IPS-11a (cell line): ENCODE measurements around the gene SYNDIG1L.

ENCODE experiments used
- H3K4me3 ChIP-seq: one replicate; pipeline ENCODE4 v1.5.1; 2013; ENCODE audit warnings: low read depth, low read length, control low read depth

SYNDIG1L gene

DNA sequence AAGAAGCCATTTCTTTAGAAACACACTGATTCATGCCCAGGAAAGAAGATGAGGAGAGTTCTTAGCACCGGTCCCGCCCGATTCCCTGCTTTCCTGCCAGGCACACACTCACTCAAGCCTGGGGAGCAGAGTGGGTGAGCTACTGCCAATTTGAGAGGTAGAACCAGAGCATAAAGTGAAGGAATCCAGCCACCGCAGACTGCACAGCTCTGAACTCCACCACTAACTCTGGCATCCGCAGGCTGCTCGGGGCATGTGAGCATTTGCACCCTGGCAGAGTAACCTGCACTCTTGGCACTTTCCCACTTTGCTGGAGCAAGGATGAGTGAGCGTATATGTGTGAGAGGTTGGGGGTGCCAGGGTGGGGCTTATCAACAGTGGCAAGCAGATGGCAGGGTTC lies 4.0 kb upstream of the SYNDIG1L start:
- H3K4me3 ChIP-seq: no peak overlapping the region

DNA sequence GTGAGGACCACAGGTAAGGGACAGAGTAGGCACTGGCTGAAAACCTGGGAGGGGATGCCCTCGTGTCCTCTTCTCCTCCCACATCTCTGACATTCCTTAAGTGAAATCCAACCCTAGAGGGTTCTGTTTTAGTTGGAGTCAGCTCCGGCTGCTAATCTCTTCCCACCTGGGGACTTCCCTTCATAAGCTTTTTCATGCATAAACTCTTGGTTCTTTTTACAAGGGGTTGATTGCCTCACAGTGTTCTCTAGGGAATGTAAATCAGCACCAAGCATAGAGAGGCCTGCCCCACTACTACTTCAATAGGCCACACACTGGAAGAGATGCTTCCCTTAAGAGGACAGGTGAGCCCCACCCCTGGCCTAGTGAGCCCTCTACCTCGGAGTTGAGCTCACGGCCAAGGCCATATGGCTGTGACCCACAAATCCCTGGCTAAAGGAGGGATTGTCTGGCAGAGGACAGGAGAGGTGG lies 3.2 kb upstream of the SYNDIG1L start:
- H3K4me3 ChIP-seq: no peak overlapping the region

DNA sequence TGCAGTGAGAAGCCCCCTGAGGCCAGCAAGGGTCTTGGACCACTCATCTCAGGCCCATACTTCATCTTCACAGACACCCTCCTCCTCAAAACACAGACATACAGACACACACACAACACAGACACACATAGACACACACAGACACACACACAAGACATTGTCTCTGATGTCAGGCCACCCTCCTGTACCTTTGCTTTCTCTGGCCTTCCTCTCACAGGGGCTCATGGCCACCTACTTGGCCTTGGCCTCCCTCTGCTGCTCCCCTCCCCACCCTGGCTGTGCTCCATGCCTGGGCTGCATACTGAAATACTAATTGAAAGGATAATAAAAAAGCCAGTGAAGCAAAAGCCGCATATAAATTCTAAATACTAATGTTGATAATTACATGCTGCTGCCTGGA lies 1.6 kb upstream of the SYNDIG1L start:
- H3K4me3 ChIP-seq: no peak overlapping the region

DNA sequence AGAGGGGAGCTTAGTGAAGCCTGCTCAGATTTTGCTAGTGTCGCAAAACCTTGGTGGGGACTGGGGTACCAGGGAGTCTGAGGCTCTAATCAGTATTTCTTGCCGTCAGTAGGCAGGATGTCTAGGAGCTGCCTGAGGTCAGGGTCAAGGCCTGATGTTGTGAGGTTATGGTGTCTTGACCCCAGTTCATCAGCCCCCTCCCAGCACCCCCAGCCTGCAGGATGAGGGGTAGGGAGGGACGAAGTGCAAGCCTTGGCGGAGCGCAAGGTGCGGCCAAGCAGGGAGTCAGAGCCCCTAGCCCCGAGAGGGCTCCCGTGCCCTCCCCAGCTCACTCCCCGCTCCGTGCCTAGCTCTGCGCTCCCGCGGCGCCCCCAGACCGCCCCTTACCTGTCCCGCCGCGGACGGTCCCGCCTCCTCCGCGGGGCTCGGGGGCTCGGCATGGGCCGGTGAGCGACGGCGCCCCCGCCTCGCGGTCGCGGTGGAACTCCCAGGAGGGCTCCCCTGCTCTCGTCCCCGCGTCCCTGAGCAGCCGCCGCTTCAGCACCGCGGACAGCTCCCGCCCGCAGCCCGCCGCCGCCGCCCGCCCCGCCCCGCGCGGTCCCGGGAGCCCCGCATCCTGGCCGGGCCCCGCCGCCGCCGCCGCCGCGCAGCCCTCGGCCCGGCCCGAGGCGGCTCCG lies 347 bp downstream of the SYNDIG1L start:
- peak overlapping the region; percentile 31 for H3K4me3 ChIP-seq

DNA sequence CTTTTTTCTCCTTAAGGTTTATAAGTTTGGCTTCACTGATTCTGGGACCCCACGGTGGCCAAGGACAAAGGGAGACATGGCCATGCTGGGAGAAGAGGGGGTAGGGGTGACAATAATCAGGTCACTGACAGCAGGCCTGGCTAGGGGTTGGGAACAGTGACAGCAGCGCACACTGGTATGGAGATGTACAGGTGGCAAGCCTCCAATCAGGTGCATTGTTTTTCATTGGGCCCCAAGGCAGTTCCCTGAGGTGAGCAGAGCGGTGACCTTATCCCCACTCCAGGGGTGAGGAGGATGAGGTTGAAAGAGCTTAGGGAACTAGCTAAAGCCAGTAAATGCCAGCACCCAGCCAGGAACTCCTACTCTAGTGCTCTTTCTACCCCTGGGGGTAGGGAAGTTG lies 1.4 kb downstream of the SYNDIG1L start:
- no peak overlapping the region for H3K4me3 ChIP-seq

DNA sequence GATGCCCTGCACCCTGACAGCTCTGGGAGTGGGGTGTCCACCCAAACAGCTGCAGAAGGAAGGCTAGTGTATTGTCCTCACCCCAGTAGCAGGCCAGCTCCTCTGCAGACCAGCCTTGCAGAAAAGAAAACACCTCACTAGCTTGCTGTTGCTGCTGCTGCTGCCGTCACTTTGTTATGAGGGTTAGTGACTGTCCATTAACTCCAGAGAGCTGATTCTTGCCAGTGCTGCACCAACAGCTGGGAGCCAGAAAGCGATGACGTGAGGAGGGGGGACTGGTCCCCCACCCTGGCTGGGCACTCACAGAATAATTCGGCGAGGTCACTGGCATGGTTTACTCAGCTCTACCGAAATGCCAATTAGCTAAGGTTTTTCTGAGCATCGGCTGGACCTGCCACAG lies 2.8 kb downstream of the SYNDIG1L start:
- no peak overlapping the region for H3K4me3 ChIP-seq

DNA sequence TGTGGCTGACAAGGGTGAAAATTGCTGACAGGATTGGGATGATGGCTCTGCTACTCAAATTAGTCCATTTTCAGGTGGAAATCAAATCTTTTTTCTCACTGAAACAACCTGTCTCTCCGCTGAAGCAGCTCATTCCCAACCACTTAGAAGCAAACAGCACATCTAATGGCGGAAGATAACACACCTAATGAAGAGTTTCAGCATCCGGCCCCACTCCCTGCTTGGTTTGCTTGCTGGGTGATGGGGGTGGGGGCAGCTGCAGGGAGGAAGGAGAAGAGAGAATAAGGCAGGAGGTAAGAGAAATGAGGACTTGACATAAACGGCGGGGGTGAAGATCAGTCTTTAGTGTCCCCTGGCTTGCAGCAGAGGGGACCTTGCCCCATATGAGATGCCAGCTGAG lies 4.0 kb downstream of the SYNDIG1L start:
- no peak overlapping the region for H3K4me3 ChIP-seq

DNA sequence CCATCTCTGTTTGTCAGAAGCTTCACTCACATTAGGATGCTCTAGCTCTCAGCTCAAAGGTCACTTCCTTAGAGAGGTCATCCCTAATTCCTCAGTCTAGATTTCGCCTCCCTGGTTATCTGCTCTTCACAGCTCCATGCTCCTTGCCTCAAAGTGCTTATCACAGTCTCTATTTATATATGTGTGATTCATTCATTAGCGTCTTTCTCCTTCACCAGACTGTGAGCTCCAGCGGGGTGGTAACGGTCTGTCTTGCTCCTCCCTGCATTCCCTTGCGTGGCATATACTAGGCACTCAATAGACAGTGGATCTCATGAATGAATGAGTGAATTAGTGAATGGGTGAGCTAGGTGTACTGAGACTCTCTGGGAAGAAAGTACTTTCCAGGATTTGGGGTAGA lies 6.9 kb downstream of the SYNDIG1L start:
- H3K4me3 ChIP-seq: no peak overlapping the region

DNA sequence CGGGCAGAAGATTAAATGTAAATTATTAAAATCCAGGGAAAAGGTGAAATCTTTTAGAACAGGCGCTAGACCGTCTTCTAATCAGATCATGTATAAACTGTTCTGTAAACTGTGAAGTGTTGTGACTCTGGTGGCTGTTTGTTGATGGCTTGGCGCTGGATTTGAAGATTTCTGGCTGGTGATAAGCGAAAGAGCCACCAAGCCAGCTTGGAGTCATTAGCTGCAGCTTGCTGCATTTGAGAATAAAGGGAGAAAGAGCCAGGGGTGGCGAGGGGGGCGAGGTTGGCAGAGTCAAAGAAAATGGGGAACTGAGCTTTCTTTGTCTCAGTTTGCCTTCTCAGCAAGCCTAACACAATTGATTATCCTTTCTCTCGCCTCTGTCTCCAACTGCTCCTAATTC lies 8.0 kb downstream of the SYNDIG1L start:
- H3K4me3 ChIP-seq: no peak overlapping the region

DNA sequence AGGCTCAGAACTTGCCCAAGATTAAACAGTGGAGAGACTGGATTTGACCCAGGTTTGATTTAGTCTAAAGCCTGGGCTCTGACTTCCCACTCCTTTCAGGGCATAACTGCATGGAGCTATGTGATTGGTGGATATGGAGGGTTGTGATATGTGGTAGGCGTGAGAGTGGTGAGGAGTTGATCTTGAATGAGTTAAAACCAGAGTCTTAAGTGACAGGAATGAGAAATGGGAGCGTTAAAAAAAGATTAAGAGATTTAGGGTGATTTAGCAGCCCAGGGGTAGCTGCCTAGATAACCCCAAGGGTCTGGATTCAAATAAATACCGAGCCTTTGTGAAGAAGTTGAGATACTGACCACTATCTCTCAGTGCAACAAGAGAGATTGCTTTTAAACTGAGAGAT lies 8.4 kb downstream of the SYNDIG1L start:
- no peak overlapping the region for H3K4me3 ChIP-seq

DNA sequence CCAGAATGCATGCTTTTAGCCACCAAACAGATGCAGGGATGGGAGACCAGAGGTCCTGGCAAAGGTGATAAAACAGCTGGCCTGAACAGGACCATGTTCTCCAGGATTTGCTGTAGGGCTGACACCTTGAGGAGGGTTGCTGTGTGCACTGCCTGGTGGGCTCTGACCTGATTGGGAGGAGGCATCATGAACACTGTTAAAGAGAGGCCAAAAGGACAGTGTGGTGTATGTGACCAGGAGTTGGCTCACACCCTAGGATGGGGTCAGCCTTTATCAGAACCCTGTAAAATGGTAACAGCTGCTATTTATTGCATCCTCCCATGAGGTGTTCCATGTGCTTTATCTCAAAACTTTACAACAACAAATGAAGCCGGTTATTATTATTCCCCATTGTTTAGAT lies 8.8 kb downstream of the SYNDIG1L start:
- H3K4me3 ChIP-seq: no peak overlapping the region

DNA sequence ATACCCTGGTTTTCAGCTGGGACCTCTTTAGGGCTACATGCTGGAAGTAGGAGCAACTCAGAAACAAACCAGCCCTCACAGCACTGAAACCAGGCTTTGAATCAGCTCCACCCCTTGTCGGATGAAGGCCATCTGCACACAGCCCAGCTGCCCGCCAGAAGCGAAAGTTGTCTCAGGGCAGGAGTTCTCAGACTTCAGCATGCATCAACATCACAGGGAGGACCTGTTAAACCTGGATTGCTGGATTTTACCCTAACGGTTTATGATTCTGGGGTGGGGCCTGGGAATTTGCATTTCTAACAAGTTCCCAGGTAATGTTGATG lies 10.9 kb downstream of the SYNDIG1L start:
- no peak overlapping the region for H3K4me3 ChIP-seq

DNA sequence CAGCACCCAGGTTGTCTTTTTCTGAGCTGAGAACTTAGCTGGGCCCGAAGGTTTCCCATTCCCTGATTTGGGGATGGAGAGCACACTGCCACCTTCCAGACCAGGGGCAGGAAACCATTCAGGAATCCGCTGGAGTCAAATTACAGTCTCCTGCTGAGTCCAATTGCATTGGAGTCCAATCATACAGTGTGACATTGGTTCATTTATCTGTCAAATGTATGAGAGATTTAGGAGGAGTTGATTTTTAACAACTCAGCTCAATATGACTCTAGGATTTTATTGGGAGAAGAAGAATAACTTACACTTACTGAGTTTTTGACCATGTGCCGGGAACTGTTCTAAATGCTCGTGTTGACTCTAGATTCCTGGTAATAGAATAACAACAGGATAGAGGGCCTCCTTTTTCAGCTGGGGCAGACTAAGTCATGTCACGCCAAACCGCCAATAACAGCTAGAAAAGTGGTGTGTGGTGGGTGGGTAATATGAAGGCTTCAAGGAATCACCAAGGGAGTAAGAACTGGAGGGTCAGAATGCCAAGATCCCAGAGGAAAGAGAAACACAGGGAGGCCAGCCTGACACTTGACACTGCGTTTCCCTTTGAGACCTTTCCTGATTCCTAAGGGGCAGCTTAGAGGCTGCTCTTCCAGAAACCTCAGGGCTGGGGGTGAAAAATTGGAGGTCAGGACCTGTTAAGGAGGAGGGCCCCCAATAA lies 11.5 kb downstream of the SYNDIG1L start:
- H3K4me3 ChIP-seq: no peak overlapping the region

DNA sequence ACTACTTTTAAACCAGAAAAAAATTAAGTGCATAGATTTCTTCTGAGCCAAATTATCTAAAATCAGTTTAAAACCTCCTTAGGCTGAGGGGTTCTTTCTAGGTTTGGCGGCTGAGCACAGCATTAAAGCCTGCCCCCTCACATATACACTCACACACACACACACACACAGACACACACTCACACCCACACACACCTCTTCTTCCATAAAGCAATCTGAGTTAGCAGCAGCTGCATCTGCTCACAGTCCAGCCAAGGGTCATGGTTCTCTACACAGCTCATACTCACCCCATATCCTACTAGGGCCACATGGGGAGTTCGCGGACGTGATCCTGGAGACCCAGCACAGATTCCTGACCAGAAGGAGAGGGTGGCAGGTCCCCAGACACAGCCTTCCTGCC lies 12.4 kb downstream of the SYNDIG1L start:
- H3K4me3 ChIP-seq: no peak overlapping the region

DNA sequence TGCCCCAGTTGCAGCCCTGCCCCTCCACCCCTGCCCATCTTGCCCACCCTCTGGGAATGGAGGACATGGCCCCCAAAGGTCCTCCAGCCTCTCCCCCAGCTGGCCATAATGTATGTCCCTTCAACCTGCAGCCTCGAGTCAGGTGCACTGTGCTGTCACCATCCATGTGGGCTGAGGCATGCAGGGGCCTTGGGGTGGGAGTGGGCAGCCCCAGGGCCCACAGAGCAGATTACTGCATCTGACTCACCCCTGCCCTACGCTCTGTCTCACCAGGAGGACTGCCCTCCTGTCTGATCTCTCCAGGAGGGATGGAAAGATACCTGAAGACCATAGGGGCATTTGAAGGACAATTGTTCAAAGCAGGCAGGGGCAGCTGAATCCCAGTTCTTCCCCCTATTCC lies 13.3 kb downstream of the SYNDIG1L start:
- no peak overlapping the region for H3K4me3 ChIP-seq

DNA sequence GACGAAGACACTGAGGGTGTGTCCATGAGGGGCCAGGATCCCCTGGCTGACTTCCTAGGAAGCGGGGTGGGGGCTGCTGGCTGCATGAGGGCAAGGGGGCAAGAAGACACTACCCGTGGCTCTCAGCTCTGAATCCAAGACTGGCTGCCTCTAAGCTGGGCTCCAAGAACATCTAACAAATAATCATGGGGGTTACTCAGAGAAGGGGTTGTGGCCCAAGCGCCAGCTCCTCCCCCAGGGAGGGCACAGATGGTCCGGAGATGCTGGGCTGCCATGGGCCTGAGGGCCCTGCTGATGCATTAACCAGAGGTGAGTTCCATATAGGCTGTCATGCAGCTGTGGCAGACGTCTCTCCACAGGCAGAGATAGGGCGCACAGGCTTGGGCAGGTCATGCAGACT lies 14.3 kb downstream of the SYNDIG1L start:
- no peak overlapping the region for H3K4me3 ChIP-seq

DNA sequence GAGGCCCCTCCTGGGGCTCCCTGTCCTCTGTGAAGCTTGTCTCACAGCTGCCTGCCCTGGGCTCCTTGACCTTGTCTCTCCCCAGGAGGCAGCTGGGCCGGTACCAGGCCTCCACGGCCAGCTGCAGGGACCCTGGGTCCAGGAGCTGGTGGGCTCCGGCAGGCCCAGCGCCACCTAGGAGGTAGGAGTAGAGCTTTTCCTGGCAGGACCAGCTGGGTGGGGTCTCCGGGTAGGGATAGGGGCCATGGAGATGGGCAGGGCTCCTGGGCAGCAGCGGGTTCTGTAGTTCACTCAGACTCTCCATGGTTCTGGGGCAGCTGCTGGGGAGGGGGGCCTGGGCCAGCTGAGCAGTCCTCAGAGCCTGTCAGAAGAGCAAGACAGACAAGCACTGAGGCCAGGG lies 16.6 kb downstream of the SYNDIG1L start:
- no peak overlapping the region for H3K4me3 ChIP-seq

DNA sequence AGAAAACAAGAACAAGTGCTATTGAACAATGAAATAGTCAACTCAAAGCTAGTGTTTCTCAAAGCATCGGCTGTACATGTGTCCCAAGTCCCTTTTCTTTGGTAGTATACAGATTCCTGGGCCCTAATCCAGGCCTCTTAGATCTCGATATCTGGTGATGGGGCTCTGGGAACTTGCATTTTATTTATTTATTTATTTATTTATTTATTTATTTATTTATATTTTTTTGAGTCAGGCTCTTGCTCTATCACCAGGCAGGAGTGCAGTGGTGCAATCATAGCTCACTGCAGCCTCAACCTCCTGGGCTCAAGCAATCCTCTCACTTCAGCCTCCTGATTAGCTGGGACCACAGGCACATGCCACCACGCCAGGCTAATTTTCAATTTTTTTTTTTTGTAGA lies 17.1 kb downstream of the SYNDIG1L start:
- H3K4me3 ChIP-seq: no peak overlapping the region

DNA sequence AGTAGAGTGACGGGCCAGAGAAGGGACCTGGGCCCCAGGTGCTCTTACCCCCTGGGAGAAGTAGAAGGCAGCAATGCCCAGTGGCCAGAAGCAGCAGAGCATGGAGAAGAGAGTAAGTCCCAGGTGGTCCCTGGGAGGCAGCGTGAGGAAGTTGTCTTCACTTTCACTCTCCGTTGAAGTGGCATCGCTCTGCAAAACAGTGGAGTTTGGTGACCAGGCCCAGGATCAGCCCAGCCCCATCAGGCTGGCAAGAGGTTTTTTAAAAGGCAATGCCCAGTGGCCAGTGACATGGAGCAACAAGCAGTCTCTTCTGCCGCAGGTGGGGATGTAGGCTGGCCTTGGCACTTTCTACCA lies 18.2 kb downstream of the SYNDIG1L start:
- H3K4me3 ChIP-seq: no peak overlapping the region

DNA sequence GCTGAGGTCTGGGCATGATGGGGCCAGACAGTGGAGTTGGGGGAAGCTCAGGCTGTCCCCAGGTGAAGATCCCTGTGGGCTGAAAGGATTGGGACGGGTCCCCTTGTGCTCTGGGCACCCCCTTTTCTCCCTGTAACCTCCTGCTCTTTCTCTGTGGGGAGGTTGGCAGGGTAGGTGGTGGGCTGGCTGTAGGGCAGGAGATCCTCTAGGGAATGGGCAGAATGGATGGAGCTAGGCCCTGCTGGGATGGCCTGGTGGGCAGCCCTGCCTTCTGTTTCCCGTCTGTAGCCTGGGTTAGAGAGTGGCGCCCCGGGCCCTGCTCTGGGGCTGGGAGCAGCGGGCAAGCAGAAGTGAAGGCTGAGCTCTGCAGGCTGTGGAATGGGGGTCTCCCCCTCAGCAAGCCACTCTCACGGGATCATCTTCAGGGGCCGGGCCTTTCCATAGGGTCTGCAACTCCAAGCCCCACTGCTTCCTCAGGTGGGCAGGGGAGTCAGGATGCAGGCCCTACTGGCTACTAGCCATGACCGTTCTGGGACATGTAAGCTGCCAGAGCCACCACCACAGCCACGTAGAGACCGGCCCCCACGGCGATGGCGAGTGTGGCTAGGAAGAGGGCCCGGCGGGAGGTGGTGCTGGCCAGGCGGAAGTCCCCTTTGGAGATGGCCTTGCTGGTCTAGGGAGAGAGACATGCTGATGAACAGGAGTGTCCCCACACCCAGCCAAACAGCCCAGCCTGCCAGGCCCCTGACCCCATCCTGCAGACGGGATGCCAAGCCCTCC lies 18.8 kb downstream of the SYNDIG1L start:
- no peak overlapping the region for H3K4me3 ChIP-seq

DNA sequence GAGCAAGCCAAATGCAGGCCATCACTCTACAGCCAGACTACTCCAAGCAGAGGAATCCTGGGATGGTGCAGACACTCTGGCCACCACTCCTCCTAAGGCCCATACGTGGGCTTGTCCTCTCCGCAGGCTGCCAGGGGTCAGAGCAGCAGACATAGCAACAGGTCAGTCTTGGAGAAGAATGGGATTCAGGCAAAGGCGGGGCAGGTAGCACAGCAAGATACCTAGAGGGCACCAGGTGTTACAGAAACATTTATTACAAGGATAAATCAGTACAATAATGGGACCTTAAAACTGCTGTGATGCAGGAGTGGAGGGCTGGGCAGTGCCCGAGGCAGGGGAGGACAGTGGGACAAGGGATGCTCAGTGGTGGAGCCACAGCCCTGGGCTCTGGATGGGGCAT lies 20.3 kb downstream of the SYNDIG1L start:
- no peak overlapping the region for H3K4me3 ChIP-seq

DNA sequence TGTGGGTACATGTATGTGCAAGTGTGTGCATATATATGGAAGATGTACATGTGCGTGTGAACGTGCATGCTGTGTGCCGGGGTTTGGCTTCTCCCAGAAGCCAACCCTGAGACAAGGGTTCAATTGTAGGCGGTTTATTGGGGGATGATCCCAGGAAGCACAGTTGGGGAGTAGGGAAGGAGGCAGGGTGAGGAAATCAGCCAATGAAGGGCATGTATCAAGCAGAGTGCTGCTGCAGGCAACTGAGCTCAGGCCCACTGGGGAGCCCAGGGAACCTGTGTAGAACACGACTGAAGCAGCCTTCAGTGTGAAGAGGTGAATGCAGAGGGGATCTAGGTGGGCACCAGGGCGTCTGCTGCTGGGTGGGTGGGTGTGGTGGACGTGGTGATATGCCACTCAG lies 21.6 kb downstream of the SYNDIG1L start:
- H3K4me3 ChIP-seq: no peak overlapping the region
